Ishikawa (cell line): ENCODE measurements around the gene RTN4R.

ENCODE experiments used
- CEBPB ChIP-seq: IDR thresholded peaks from 2 replicates; pipeline ENCODE4 v1.6.1; 2012
- CREB1 ChIP-seq: IDR thresholded peaks from 2 replicates; pipeline ENCODE4 v1.6.1; 2012; ENCODE audit warnings: low read depth
- EGR1 ChIP-seq: IDR thresholded peaks from 2 replicates; pipeline ENCODE4 v1.6.1; 2012
- EP300 ChIP-seq: IDR thresholded peaks from 2 replicates; pipeline ENCODE4 v1.6.1; 2012; ENCODE audit warnings: borderline replicate concordance
- FOXM1 ChIP-seq: IDR thresholded peaks from 2 replicates; pipeline ENCODE4 v1.6.1; 2012; ENCODE audit warnings: low read depth, borderline replicate concordance
- NFIC ChIP-seq: IDR thresholded peaks from 2 replicates; pipeline ENCODE4 v1.6.1; 2012
- RAD21 ChIP-seq: IDR thresholded peaks from 2 replicates; pipeline ENCODE4 v1.6.1; 2012; ENCODE audit warnings: low read depth
- TAF1 ChIP-seq: IDR thresholded peaks from 2 replicates; pipeline ENCODE4 v1.6.1; 2012; ENCODE audit warnings: low read depth, mild to moderate bottlenecking
- TCF12 ChIP-seq: IDR thresholded peaks from 2 replicates; pipeline ENCODE4 v1.6.1; 2012; ENCODE audit warnings: low read depth
- TEAD4 ChIP-seq: IDR thresholded peaks from 2 replicates; pipeline ENCODE4 v1.6.1; 2012
- YY1 ChIP-seq: IDR thresholded peaks from 2 replicates; pipeline ENCODE4 v1.6.1; 2012; ENCODE audit warnings: low read depth
- ZBTB7A ChIP-seq: IDR thresholded peaks from 2 replicates; pipeline ENCODE4 v1.6.1; 2012; ENCODE audit warnings: low read depth
- TF ChIP-seq, protein P1 (sequence below): IDR thresholded peaks from 2 replicates; pipeline ENCODE4 v1.6.1; 2012; ENCODE audit warnings: low read depth, mild to moderate bottlenecking
- TF ChIP-seq, protein P2 (sequence below): IDR thresholded peaks from 2 replicates; pipeline ENCODE4 v1.6.1; 2012
- TF ChIP-seq, protein P3 (sequence below): IDR thresholded peaks from 2 replicates; pipeline ENCODE4 v1.6.1; 2012

The RTN4R gene

DNA sequence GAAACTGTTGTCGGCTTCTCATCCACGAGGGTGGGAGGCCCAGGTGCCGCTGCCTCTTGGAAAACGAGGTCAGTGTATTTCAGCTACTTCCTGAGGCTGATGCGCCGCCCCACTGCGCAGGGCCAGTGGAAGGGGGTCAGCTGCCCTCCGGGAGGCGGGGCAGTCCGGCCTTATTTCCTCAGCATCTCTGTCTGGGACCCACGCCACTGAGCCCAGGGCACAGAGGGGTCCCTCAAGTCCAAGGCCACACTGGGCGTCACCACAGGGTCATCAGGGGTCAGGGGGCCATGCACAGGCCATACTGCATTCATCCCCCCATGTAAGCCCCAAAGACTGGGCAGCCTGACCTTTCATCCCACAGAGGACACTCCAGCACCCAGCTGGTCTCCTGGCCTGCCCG, 12.1 kb downstream of the RTN4R start:
- TF ChIP-seq EP300, result no peak

DNA sequence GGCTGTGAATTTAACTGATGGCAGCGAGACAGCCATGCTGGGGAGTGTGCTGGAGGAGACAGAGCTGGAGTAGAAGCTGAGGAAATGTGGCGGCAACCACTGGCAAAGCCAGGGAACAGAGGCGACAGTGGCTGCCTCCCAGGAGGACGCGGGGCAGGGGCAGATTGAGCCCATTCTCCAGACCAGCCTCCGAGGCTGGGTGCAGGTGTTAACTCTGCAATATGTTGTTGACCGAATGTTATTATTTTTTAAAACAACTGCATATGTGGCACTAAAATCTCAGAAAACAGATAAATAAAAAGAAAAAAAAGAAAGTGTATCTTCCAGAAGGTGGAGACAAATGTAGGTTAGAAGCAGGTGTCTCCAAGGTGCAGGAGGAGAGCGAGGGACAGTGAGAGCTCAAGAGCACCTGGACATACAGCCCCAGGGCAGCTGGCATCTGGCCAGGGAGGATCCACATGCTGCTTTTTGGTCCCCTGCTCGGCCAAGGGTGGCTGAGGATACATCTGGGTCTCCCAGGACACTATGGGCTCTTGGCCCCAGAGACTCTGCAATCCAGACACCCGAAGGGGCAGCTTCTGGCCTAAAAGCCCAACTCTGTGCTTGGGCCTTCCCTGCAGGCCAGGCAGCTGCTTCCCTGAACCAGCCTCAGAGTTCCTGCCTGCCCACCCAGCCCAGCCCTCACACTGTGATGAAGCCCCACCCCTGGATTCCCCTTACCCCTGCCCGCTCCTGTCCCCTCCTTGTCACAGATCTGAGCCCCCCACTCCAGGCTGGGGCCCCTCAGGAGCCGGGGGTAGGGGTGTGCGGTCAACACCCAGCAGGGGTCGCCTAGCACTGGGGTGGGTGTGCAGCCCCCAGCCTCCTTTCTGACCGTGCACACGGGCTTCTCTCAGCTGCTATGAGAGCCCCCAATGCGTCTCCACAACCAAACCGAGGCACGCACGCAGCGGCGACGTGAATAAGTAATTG, 12.9 kb downstream of the RTN4R start:
- TF ChIP-seq ZBTB7A, result no peak
- TF ChIP-seq FOXM1, result no peak
- no peak for TF ChIP-seq CREB1
- TF ChIP-seq NFIC, result 0 out of 2 replicates have a peak, but pooled peaks have one; percentile 5

DNA sequence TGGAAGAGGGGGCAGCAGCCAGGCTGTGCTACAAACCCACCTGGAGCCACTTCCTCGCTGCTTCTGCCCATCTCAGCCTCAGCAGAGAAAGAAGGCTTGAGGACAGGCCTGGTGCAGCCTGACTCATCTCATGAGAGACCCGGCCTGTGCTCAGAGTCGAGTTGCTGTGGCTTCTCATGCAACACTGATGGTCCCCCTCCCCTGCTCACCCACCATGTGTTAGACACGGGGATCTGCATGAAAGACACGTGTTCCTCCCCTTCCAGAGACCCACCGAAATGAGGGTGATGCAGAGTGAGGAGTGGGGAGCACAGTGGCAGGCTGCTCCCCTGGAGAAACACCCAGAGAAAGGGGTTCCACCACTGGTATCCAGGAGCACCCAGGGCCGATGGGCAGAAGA, 15.0 kb downstream of the RTN4R start:
- TF ChIP-seq FOXM1, result no peak
- no peak for TF ChIP-seq YY1
- no peak for TF ChIP-seq NFIC
- TF ChIP-seq, protein P1, sequence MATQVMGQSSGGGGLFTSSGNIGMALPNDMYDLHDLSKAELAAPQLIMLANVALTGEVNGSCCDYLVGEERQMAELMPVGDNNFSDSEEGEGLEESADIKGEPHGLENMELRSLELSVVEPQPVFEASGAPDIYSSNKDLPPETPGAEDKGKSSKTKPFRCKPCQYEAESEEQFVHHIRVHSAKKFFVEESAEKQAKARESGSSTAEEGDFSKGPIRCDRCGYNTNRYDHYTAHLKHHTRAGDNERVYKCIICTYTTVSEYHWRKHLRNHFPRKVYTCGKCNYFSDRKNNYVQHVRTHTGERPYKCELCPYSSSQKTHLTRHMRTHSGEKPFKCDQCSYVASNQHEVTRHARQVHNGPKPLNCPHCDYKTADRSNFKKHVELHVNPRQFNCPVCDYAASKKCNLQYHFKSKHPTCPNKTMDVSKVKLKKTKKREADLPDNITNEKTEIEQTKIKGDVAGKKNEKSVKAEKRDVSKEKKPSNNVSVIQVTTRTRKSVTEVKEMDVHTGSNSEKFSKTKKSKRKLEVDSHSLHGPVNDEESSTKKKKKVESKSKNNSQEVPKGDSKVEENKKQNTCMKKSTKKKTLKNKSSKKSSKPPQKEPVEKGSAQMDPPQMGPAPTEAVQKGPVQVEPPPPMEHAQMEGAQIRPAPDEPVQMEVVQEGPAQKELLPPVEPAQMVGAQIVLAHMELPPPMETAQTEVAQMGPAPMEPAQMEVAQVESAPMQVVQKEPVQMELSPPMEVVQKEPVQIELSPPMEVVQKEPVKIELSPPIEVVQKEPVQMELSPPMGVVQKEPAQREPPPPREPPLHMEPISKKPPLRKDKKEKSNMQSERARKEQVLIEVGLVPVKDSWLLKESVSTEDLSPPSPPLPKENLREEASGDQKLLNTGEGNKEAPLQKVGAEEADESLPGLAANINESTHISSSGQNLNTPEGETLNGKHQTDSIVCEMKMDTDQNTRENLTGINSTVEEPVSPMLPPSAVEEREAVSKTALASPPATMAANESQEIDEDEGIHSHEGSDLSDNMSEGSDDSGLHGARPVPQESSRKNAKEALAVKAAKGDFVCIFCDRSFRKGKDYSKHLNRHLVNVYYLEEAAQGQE, result no peak
- TF ChIP-seq ZBTB7A, result no peak
- TF ChIP-seq, protein P2, sequence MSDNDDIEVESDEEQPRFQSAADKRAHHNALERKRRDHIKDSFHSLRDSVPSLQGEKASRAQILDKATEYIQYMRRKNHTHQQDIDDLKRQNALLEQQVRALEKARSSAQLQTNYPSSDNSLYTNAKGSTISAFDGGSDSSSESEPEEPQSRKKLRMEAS, result no peak
- TF ChIP-seq, protein P3, sequence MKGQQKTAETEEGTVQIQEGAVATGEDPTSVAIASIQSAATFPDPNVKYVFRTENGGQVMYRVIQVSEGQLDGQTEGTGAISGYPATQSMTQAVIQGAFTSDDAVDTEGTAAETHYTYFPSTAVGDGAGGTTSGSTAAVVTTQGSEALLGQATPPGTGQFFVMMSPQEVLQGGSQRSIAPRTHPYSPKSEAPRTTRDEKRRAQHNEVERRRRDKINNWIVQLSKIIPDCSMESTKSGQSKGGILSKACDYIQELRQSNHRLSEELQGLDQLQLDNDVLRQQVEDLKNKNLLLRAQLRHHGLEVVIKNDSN, result no peak
- TF ChIP-seq RAD21, result no peak
- TF ChIP-seq TEAD4, result no peak
- TF ChIP-seq TCF12, result no peak
- no peak for TF ChIP-seq EGR1
- TF ChIP-seq CREB1, result no peak
- TF ChIP-seq EP300, result no peak
- no peak for TF ChIP-seq TAF1
- no peak for TF ChIP-seq CEBPB

DNA sequence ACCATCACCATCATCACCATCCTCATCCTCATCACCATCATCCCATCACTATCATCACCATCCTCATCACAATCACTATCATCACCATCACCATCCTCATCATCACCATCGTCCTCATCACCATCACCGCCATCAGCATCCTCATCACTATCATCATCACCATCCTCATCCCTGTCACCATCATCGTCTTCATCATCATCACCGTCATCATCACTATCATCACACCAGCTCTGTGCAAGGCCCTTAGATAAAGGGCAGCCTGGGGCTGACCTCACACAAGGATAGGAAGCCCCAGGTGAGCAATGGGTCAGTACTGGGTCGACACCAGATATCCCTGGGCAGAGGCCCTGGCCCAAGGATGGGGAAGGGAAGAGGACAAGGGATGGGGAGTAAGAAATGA, 16.1 kb downstream of the RTN4R start:
- TF ChIP-seq, protein P1, result no peak
- no peak for TF ChIP-seq CEBPB
- TF ChIP-seq EP300, result no peak
- no peak for TF ChIP-seq CREB1

DNA sequence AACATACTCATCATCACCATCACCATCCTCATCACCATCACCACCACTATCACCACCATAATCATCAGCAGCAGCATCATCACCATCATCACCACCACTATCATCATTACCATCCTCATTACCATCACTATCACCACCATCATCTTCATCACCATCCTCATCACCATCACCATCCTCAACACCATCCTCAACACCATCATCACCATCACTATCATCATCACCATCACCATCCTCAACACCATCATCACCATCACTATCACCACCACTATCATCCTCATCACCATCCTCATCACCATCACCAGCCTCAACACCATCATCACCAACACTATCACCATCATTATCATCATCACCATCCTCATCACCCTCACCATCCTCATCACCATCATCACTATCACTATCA, 16.6 kb downstream of the RTN4R start:
- TF ChIP-seq, protein P1, result no peak
- TF ChIP-seq EGR1 (no peak), ZBTB7A (no peak), CREB1 (no peak), TCF12 (no peak), RAD21 (no peak), TAF1 (no peak), FOXM1 (no peak), TEAD4 (no peak), EP300 (no peak), CEBPB (no peak), YY1 (no peak), NFIC (no peak)
- TF ChIP-seq, protein P2, result no peak
- TF ChIP-seq, protein P3, result no peak
